Activated CD8-positive, alpha-beta T cell treated with anti-CD3 and anti-CD28 coated beads, Interleukin-2, amount 10 ng/mL, durations not matched to agents 7 days and 5 days (primary cell): ENCODE results near the gene CDH2. TPM values are rescaled to one million over a fixed set of nuclear protein-coding genes. Genes with fewer than 3 reads are reported as not detected.

ENCODE experiments used
- ATAC-seq: fragments of 150-1000 bp; cut with Tn5 transposase; one replicate; pipeline ENCODE4 v1.10.0; 2021; ENCODE audit warnings: moderate library complexity
- CTCF ChIA-PET: fragments of 350-600 bp; sonication (Branson Sonifier 250); formaldehyde crosslinking; loops from one replicate; lab custom pipeline; 2021; ENCODE audit warnings: antibody characterized with exemption; lab: Charles Lee
- POLR2A ChIA-PET: fragments of 350-600 bp; sonication (Branson Sonifier 250); formaldehyde crosslinking; loops from one replicate; lab custom pipeline; 2021; ENCODE audit warnings: antibody characterized with exemption; lab: Charles Lee
- DNase-seq: peaks from one replicate; pipeline ENCODE4 v3.0.0-alpha.2; 2020
- H3K27ac Mint-ChIP-seq: one replicate; pipeline ENCODE4 v1.8.0; 2021; ENCODE audit warnings: mild to moderate bottlenecking, mixed read lengths
- H3K27me3 Mint-ChIP-seq: one replicate; pipeline ENCODE4 v1.8.0; 2021; ENCODE audit warnings: low read depth, mixed read lengths
- H3K36me3 Mint-ChIP-seq: one replicate; pipeline ENCODE4 v1.8.0; 2021; ENCODE audit warnings: low read depth, mixed read lengths
- H3K4me1 Mint-ChIP-seq: one replicate; pipeline ENCODE4 v1.8.0; 2021; ENCODE audit warnings: low read depth, mixed read lengths
- H3K4me3 Mint-ChIP-seq: one replicate; pipeline ENCODE4 v1.8.0; 2021; ENCODE audit warnings: mild to moderate bottlenecking, mixed read lengths
- H3K9me3 Mint-ChIP-seq: one replicate; pipeline ENCODE4 v1.8.0; 2022; ENCODE audit warnings: mixed read lengths; ENCODE audit not compliant: insufficient read depth
- total RNA-seq, 2 experiments: library from RNA; stranded (reverse); gene quantifications; one replicate each; pipeline ENCODE4 v1.2.3, GENCODE V29; 2021

The CDH2 gene
- total RNA-seq, 2 experiments from 2014 or later: 0.11 to 0.21 TPM

- CTCF ChIA-PET: no interaction called here
- DNase-seq: no peak
- no peak for ATAC-seq
- POLR2A ChIA-PET: no interaction called here
- Mint-ChIP-seq H3K27ac (no peak overlapping the region), H3K4me3 (no peak overlapping the region), H3K27me3 (no peaks in the 10 kb centered on the region), H3K36me3 (no peaks in the 10 kb centered on the region), H3K9me3 (no peaks in the 10 kb centered on the region), H3K4me1 (no peaks in the 10 kb centered on the region)
Observed at GRCh38 chr18:28120828-28121515, 56.0 kb downstream of the CDH2 start.

GRCh38 chr18:28116461-28116860, 60.5 kb downstream of the CDH2 start:
- CTCF ChIA-PET: no interaction called here
- Mint-ChIP-seq H3K4me1 (no peaks in the 10 kb centered on the region), H3K27me3 (no peaks in the 10 kb centered on the region), H3K36me3 (no peaks in the 10 kb centered on the region), H3K4me3 (no peak overlapping the region), H3K9me3 (no peaks in the 10 kb centered on the region), H3K27ac (no peak overlapping the region)
- POLR2A ChIA-PET: no interaction called here
- DNase-seq (no peak), ATAC-seq (no peak)

- Mint-ChIP-seq H3K4me1 (no peaks in the 10 kb centered on the region), H3K4me3 (no peak overlapping the region)
- POLR2A ChIA-PET: no interaction called here
Observed at GRCh38 chr18:28115149-28115550, 61.8 kb downstream of the CDH2 start.

GRCh38 chr18:28114472-28114871, 62.5 kb downstream of the CDH2 start:
- CTCF ChIA-PET: no interaction called here
- no peaks in the 10 kb centered on the region for H3K27me3 Mint-ChIP-seq
- no peak overlapping the region for H3K4me3 Mint-ChIP-seq

More at GRCh38 chr18:28115149-28115550, 61.8 kb downstream of the CDH2 start:
- DNase-seq: no peak
- no peak for ATAC-seq
- H3K9me3 Mint-ChIP-seq: peaks cover 6% of the 10 kb centered on the region
- H3K36me3 Mint-ChIP-seq: no peaks in the 10 kb centered on the region
- no peak overlapping the region for H3K27ac Mint-ChIP-seq
- no peaks in the 10 kb centered on the region for H3K27me3 Mint-ChIP-seq
- CTCF ChIA-PET: no interaction called here

GRCh38 chr18:28113271-28114029, 63.5 kb downstream of the CDH2 start:
- DNase-seq (no peak), ATAC-seq (no peak)
- ChIA-PET CTCF (no interaction called here), POLR2A (no interaction called here)
- Mint-ChIP-seq H3K27ac (no peak overlapping the region), H3K4me1 (no peaks in the 10 kb centered on the region), H3K36me3 (no peaks in the 10 kb centered on the region), H3K4me3 (no peak overlapping the region), H3K27me3 (no peaks in the 10 kb centered on the region), H3K9me3 (peaks cover 6% of the 10 kb centered on the region)

More at GRCh38 chr18:28114472-28114871, 62.5 kb downstream of the CDH2 start:
- H3K9me3 Mint-ChIP-seq: peaks cover 6% of the 10 kb centered on the region
- ATAC-seq (no peak), DNase-seq (no peak)
- no peaks in the 10 kb centered on the region for H3K4me1 Mint-ChIP-seq
- no peak overlapping the region for H3K27ac Mint-ChIP-seq
- no peaks in the 10 kb centered on the region for H3K36me3 Mint-ChIP-seq
- POLR2A ChIA-PET: no interaction called here

- CTCF ChIA-PET: no interaction called here
- POLR2A ChIA-PET: no interaction called here
- H3K27me3 Mint-ChIP-seq: no peaks in the 10 kb centered on the region
- no peaks in the 10 kb centered on the region for H3K4me1 Mint-ChIP-seq
- no peak overlapping the region for H3K27ac Mint-ChIP-seq
- ATAC-seq (no peak), DNase-seq (no peak)
- H3K9me3 Mint-ChIP-seq: peaks cover 6% of the 10 kb centered on the region
- no peak overlapping the region for H3K4me3 Mint-ChIP-seq
- no peaks in the 10 kb centered on the region for H3K36me3 Mint-ChIP-seq
Observed at GRCh38 chr18:28112056-28112470, 64.9 kb downstream of the CDH2 start.

GRCh38 chr18:28110924-28111323, 66.0 kb downstream of the CDH2 start:
- Mint-ChIP-seq H3K4me3 (no peak overlapping the region), H3K9me3 (peaks cover 6% of the 10 kb centered on the region), H3K4me1 (no peaks in the 10 kb centered on the region), H3K27me3 (no peaks in the 10 kb centered on the region), H3K36me3 (no peaks in the 10 kb centered on the region), H3K27ac (no peak overlapping the region)
- ATAC-seq (no peak), DNase-seq (no peak)
- POLR2A ChIA-PET: no interaction called here
- CTCF ChIA-PET: no interaction called here

GRCh38 chr18:28109781-28110560, 67.0 kb downstream of the CDH2 start:
- Mint-ChIP-seq H3K4me3 (no peak overlapping the region), H3K27ac (no peak overlapping the region), H3K4me1 (no peaks in the 10 kb centered on the region), H3K9me3 (peaks cover 6% of the 10 kb centered on the region), H3K27me3 (no peaks in the 10 kb centered on the region), H3K36me3 (no peaks in the 10 kb centered on the region)
- POLR2A ChIA-PET: no interaction called here
- CTCF ChIA-PET: no interaction called here
- no peak for DNase-seq
- no peak for ATAC-seq

- ATAC-seq: no peak
- no peaks in the 10 kb centered on the region for H3K4me1 Mint-ChIP-seq
- H3K36me3 Mint-ChIP-seq: no peaks in the 10 kb centered on the region
- DNase-seq: no peak
- ChIA-PET CTCF (no interaction called here), POLR2A (no interaction called here)
- H3K27ac Mint-ChIP-seq: no peak overlapping the region
- no peak overlapping the region for H3K4me3 Mint-ChIP-seq
- peaks cover 6% of the 10 kb centered on the region for H3K9me3 Mint-ChIP-seq
- no peaks in the 10 kb centered on the region for H3K27me3 Mint-ChIP-seq
Observed at GRCh38 chr18:28108814-28109213, 68.1 kb downstream of the CDH2 start.

GRCh38 chr18:28108254-28108653, 68.7 kb downstream of the CDH2 start:
- no peak overlapping the region for H3K4me3 Mint-ChIP-seq
- no peaks in the 10 kb centered on the region for H3K27me3 Mint-ChIP-seq
- POLR2A ChIA-PET: no interaction called here
- no peaks in the 10 kb centered on the region for H3K36me3 Mint-ChIP-seq
- no peaks in the 10 kb centered on the region for H3K4me1 Mint-ChIP-seq
- H3K9me3 Mint-ChIP-seq: peaks cover 6% of the 10 kb centered on the region
- DNase-seq (no peak), ATAC-seq (no peak)
- no peak overlapping the region for H3K27ac Mint-ChIP-seq
- CTCF ChIA-PET: no interaction called here

GRCh38 chr18:28099237-28099636, 77.7 kb downstream of the CDH2 start:
- no peak for ATAC-seq
- Mint-ChIP-seq H3K9me3 (peaks cover 8% of the 10 kb centered on the region), H3K36me3 (no peaks in the 10 kb centered on the region), H3K27me3 (no peaks in the 10 kb centered on the region), H3K4me3 (no peak overlapping the region), H3K27ac (no peak overlapping the region), H3K4me1 (no peaks in the 10 kb centered on the region)
- ChIA-PET CTCF (no interaction called here), POLR2A (no interaction called here)
- no peak for DNase-seq

GRCh38 chr18:28095631-28096030, 81.3 kb downstream of the CDH2 start:
- H3K9me3 Mint-ChIP-seq: peaks cover 8% of the 10 kb centered on the region
- H3K4me3 Mint-ChIP-seq: no peak overlapping the region
- no peaks in the 10 kb centered on the region for H3K4me1 Mint-ChIP-seq
- H3K27ac Mint-ChIP-seq: no peak overlapping the region
- ATAC-seq (no peak), DNase-seq (no peak)
- POLR2A ChIA-PET: no interaction called here
- no peaks in the 10 kb centered on the region for H3K27me3 Mint-ChIP-seq
- H3K36me3 Mint-ChIP-seq: no peaks in the 10 kb centered on the region
- CTCF ChIA-PET: no interaction called here
